ENCODE data around the gene HIVEP1.
"Not testable (repeated sequence)": the region's sequence is repeated elsewhere in the genome, so short reads cannot be mapped to it uniquely, and the experiment has no call there.

The HIVEP1 gene

DNA sequence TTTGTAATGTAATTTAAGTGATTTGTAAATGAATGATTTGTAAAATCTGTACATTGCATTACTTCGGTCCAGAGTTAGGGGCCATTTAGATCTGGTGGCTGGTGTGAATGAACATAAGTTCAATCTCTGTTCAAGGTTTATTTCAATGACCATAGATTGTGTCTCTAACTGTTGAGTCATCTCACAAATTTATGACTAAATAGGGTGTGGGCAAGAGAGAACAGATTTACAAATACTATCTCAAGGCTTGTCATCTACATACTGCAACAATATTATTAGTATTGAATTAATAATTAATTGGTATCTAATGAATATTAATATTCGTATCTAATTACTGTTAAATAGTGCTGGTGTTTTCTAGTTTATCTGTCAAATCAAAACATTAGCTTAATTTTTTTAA is 162.8 kb downstream of the HIVEP1 start:
- H3K4me3 ChIP-seq (ENCODE audit: low read depth, low read length) = no peak overlapping the region
- no peaks in the 10 kb centered on the region for H3K36me3 ChIP-seq (ENCODE audit: control insufficient read depth, insufficient read depth, low read length)
- H3K9me3 ChIP-seq (ENCODE audit: control insufficient read depth, low read length) = no peaks in the 10 kb centered on the region
- no peaks in the 10 kb centered on the region for H3K27me3 ChIP-seq (ENCODE audit: control insufficient read depth, insufficient read depth, low read length)
- no peaks in the 10 kb centered on the region for H3K4me1 ChIP-seq
- TF ChIP-seq CTCF (IDR thresholded peaks at IDR 0.05) = no peak
- no peaks in the 10 kb centered on the region for H3K79me2 ChIP-seq
- H3K9ac ChIP-seq = no peak overlapping the region
- H3K4me2 ChIP-seq (ENCODE audit: low read length) = no peak overlapping the region
- H3K27ac ChIP-seq = no peak overlapping the region
- no peak overlapping the region for H2AFZ ChIP-seq

DNA sequence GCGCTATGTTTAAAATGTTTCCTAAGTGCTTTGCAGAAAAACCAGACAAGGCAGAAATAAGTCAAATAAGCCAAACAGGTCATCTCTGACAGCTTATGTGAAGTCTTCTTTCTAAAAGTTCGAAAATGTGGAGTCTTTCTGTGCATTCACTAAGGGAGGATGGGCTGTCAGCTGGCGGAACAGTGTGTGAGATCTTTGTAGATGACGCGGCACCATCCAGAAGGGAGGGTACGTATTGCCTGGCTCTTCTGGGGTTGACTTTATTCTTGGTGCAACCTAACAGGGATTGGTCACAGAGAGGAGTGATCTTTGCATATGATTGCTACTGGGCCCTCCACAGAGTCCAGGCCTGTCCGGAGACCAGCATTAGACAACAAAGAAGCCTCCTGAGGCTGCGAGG is 163.5 kb downstream of the HIVEP1 start:
- no peaks in the 10 kb centered on the region for H3K79me2 ChIP-seq
- no peak overlapping the region for H3K9ac ChIP-seq
- no peak overlapping the region for H2AFZ ChIP-seq
- no peak for TF ChIP-seq CTCF (IDR thresholded peaks at IDR 0.05)
- no peak overlapping the region for H3K4me2 ChIP-seq (ENCODE audit: low read length)
- H3K27ac ChIP-seq = no peak overlapping the region
- no peaks in the 10 kb centered on the region for H3K4me1 ChIP-seq
- no peaks in the 10 kb centered on the region for H3K9me3 ChIP-seq (ENCODE audit: control insufficient read depth, low read length)
- no peak overlapping the region for H3K4me3 ChIP-seq (ENCODE audit: low read depth, low read length)
- no peaks in the 10 kb centered on the region for H3K27me3 ChIP-seq (ENCODE audit: control insufficient read depth, insufficient read depth, low read length)
- H3K36me3 ChIP-seq (ENCODE audit: control insufficient read depth, insufficient read depth, low read length) = no peaks in the 10 kb centered on the region

DNA sequence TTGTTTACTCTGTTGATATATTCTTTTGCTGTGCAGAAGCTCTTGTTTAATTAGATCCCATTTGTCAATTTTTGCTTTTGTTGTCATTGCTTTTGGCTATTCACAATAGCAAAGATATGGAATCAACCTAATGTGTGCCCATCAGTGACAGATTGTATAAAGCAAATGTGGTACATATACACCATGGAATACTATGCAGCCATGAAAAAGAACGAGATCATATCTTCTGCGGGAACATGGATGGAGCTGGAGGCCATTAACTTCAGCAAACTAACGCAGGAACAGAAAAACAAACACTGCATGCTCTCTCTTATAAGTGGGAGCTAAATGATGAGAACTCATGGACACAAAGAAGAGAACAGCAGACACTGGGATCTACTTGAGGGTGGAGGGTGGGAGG is 164.7 kb downstream of the HIVEP1 start:
- not testable (repeated sequence) for H3K9ac ChIP-seq; H3K9me3 ChIP-seq (ENCODE audit: control insufficient read depth, low read length); H3K4me3 ChIP-seq (ENCODE audit: low read depth, low read length); H3K4me2 ChIP-seq (ENCODE audit: low read length); H3K36me3 ChIP-seq (ENCODE audit: control insufficient read depth, insufficient read depth, low read length); H2AFZ ChIP-seq; H3K4me1 ChIP-seq; H3K27ac ChIP-seq; H3K79me2 ChIP-seq; H3K27me3 ChIP-seq (ENCODE audit: control insufficient read depth, insufficient read depth, low read length)

DNA sequence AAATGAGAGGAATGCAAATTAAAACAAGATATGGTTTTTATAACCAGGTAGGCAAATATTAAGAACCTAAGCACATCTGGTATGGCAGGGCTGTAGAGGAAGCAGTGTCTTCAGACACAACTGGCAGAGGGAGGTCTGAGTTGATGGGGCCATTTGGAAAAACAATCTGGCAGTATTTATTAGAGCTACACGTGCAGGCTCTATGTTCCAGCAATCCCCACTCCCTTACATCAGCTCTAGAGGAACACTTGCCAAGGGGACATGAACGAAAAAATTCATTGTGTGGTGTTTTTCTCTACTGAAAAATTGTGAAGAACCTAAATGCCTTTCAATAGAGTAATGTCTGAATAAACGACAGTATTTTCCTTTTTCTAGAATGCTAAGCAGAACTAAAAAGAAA is 166.4 kb downstream of the HIVEP1 start:
- H3K4me1 ChIP-seq = no peaks in the 10 kb centered on the region
- H2AFZ ChIP-seq = no peak overlapping the region
- no peaks in the 10 kb centered on the region for H3K36me3 ChIP-seq (ENCODE audit: control insufficient read depth, insufficient read depth, low read length)
- H3K9ac ChIP-seq = no peak overlapping the region
- no peaks in the 10 kb centered on the region for H3K79me2 ChIP-seq
- H3K4me2 ChIP-seq (ENCODE audit: low read length) = no peak overlapping the region
- no peak for TF ChIP-seq CTCF (IDR thresholded peaks at IDR 0.05)
- H3K9me3 ChIP-seq (ENCODE audit: control insufficient read depth, low read length) = no peaks in the 10 kb centered on the region
- no peak overlapping the region for H3K27ac ChIP-seq
- H3K4me3 ChIP-seq (ENCODE audit: low read depth, low read length) = no peak overlapping the region
- no peaks in the 10 kb centered on the region for H3K27me3 ChIP-seq (ENCODE audit: control insufficient read depth, insufficient read depth, low read length)

- no peaks in the 10 kb centered on the region for H3K27me3 ChIP-seq (ENCODE audit: control insufficient read depth, insufficient read depth, low read length)
- no peaks in the 10 kb centered on the region for H3K4me1 ChIP-seq
- H3K4me3 ChIP-seq (ENCODE audit: low read depth, low read length) = no peak overlapping the region
- H3K79me2 ChIP-seq = no peaks in the 10 kb centered on the region
- H2AFZ ChIP-seq = no peak overlapping the region
- no peak overlapping the region for H3K27ac ChIP-seq
- no peaks in the 10 kb centered on the region for H3K9me3 ChIP-seq (ENCODE audit: control insufficient read depth, low read length)
- no peak overlapping the region for H3K9ac ChIP-seq
- H3K4me2 ChIP-seq (ENCODE audit: low read length) = no peak overlapping the region
- no peak for TF ChIP-seq CTCF (IDR thresholded peaks at IDR 0.05)
- H3K36me3 ChIP-seq (ENCODE audit: control insufficient read depth, insufficient read depth, low read length) = no peaks in the 10 kb centered on the region
Measured at GRCh38 chr6:12181481-12181880, 169.4 kb downstream of the HIVEP1 start.
